ENCODE data around the gene SMARCE1. TPM values are rescaled to one million over a fixed set of nuclear protein-coding genes. Genes with fewer than 3 reads are reported as not detected.

SMARCE1 gene
- total and polyA plus RNA-seq, 2 of the 4 experiments (the other 2 are of a cell fraction) = 66.2 to 119 TPM

DNA sequence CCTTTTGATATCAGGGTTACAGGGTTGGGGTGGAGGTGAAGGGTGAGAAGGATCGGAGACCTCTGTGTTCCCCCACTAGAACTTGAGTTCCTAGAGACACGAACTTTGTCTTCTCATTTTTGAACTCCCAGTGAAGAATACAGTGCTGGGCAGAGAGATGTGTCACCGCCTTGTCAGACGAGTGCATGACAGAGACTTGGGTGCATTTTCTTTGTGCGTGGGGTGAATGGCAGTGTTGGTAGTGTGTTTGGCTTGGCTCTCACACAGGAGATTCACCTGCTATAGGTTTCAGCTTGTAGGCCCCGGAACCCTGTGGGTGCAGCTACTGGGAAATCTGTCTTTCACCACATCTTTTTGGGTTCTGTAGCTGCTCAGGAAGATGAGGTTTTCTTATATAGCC, 42.3 kb downstream of the SMARCE1 start:
- intact Hi-C loops (cut with micrococcal nuclease) = no loop called here
- H4K5ac ChIP-seq (ENCODE audit: low read depth, low read length) = no peak overlapping the region
- H2BK20ac ChIP-seq (ENCODE audit: low read depth, low read length) = no peak overlapping the region
- H3K4me1 ChIP-seq (ENCODE audit: control insufficient read depth, insufficient read depth, low read length) = no peaks in the 10 kb centered on the region; the same call in 1 of the 2 replicates
- TF ChIP-seq POLR2A (IDR thresholded peaks at IDR 0.05; ENCODE audit: low read depth, low read length) (no peak), FOS (IDR thresholded peaks at IDR 0.05; ENCODE audit: low read depth, low read length) (no peak), RCOR1 (IDR thresholded peaks at IDR 0.05; ENCODE audit: insufficient replicate concordance, low read length) (no peak), MAFK (IDR thresholded peaks at IDR 0.05; ENCODE audit: low read depth, low read length) (no peak), CHD1 (IDR thresholded peaks at IDR 0.05; ENCODE audit: low read depth, low read length) (no peak), BHLHE40 (IDR thresholded peaks at IDR 0.05; ENCODE audit: low read depth, low read length) (no peak), CTCF (conservative IDR thresholded peaks at IDR 0.05; ENCODE audit: low read depth, low read length) (no peak), ELK1 (IDR thresholded peaks at IDR 0.05; ENCODE audit: borderline replicate concordance, low read depth, low read length) (no peak), RFX5 (IDR thresholded peaks at IDR 0.05; ENCODE audit: low read depth, low read length) (no peak), NFE2L2 (IDR thresholded peaks at IDR 0.05; ENCODE audit: low read depth, low read length) (no peak), MXI1 (IDR thresholded peaks at IDR 0.05; ENCODE audit: borderline replicate concordance, low read depth, low read length) (no peak), RAD21 (IDR thresholded peaks at IDR 0.05; ENCODE audit: low read length) (no peak), CEBPB (IDR thresholded peaks at IDR 0.05; ENCODE audit: low read depth, low read length) (no peak)
- TF ChIP-seq, protein P1, sequence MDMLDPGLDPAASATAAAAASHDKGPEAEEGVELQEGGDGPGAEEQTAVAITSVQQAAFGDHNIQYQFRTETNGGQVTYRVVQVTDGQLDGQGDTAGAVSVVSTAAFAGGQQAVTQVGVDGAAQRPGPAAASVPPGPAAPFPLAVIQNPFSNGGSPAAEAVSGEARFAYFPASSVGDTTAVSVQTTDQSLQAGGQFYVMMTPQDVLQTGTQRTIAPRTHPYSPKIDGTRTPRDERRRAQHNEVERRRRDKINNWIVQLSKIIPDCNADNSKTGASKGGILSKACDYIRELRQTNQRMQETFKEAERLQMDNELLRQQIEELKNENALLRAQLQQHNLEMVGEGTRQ (IDR thresholded peaks at IDR 0.05; ENCODE audit: low read depth, low read length) = no peak
- H2AK5ac ChIP-seq (ENCODE audit: low read depth, low read length) = no peak overlapping the region
- H3K4ac ChIP-seq (ENCODE audit: low read depth, low read length) = no peak overlapping the region
- CTCF ChIA-PET = no interaction called here
- no peak overlapping the region for H3K27ac ChIP-seq (ENCODE audit: insufficient read depth, low read length)
- DNase-seq (no peak), ATAC-seq (ENCODE audit: low read depth) (no peak)
- H4K8ac ChIP-seq (ENCODE audit: low read depth in 2 of 2, low read length in 2 of 2) = no peak overlapping the region
- H2BK120ac ChIP-seq (ENCODE audit: low read depth, low read length) = no peak overlapping the region
- POLR2A ChIA-PET (ENCODE audit: unreplicated experiment) = no interaction called here
- H3K27me3 ChIP-seq (ENCODE audit: control insufficient read depth, insufficient read depth, low read length) = peaks cover 36% of the 10 kb centered on the region
- in situ Hi-C loops (cut with MboI; ENCODE audit: low sequenced_read_pairs) = no loop called here
- H2BK15ac ChIP-seq (ENCODE audit: low read depth, low read length) = no peak overlapping the region
- H4K91ac ChIP-seq (ENCODE audit: insufficient read depth, low read depth, low read length) = no peak overlapping the region
- no peaks in the 10 kb centered on the region for H3K9me1 ChIP-seq (ENCODE audit: insufficient read depth, low read length)
- no peak overlapping the region for H3K9ac ChIP-seq (ENCODE audit: low read depth, low read length)
- no peak overlapping the region for H3K18ac ChIP-seq (ENCODE audit: low read depth, low read length)
- 80% methylated on average over 1 of the region's 6 CpGs; no CpG with 5 or more reads in 1 of the 2 experiments for WGBS, 2 experiments (ENCODE audit: extremely low coverage in 2 of 2, insufficient read length in 1 of 2)
- no peaks in the 10 kb centered on the region for H3K36me3 ChIP-seq (ENCODE audit: control insufficient read depth, insufficient read depth, low read length)
- H3K4me2 ChIP-seq (ENCODE audit: low read depth, low read length) = no peak overlapping the region
- no peak overlapping the region for H3K4me3 ChIP-seq (ENCODE audit: insufficient read depth, low read depth, low read length)
- no peaks in the 10 kb centered on the region for H4K20me1 ChIP-seq (ENCODE audit: insufficient read depth, low read length)
- no peak overlapping the region for H3K56ac ChIP-seq (ENCODE audit: extremely low read depth, insufficient read depth, low read length)
- H3K79me1 ChIP-seq (ENCODE audit: low read depth in 1 of 2, low read length in 2 of 2) = no peaks in the 10 kb centered on the region
- dilution Hi-C loops (cut with HindIII; ENCODE audit: low sequenced_read_pairs, unreplicated experiment) = no loop called here
- no peak overlapping the region for H3K14ac ChIP-seq (replicated peaks; ENCODE audit: low read depth, low read length)
- no peaks in the 10 kb centered on the region for H3K9me3 ChIP-seq (ENCODE audit: control insufficient read depth, insufficient read depth, low read length)
- no peak overlapping the region for H2AFZ ChIP-seq (replicated peaks; ENCODE audit: low read length, poor library complexity)
- H3K23ac ChIP-seq (ENCODE audit: low read depth, low read length) = no peak overlapping the region
- H2BK5ac ChIP-seq (ENCODE audit: low read depth, low read length, poor library complexity, severe bottlenecking) = no peak overlapping the region
- no peak overlapping the region for H2AK9ac ChIP-seq (replicated peaks; ENCODE audit: low read depth, low read length, poor library complexity)
- BruUV-seq (replicated peaks) = no TSS peak

Measured in IMR-90 (cell line).